GM21367 (cell line): Measurements from ENCODE around the gene EXOC6B.
A peak's percentile ranks its signal among the peaks of the same experiment; 100 is the strongest.

Source experiments
- ATAC-seq: cut with Tn5 transposase; IDR thresholded peaks from one replicate; pipeline ENCODE4 v1.9.1; 2021; ENCODE audit not compliant: unreplicated experiment

Gene EXOC6B

DNA sequence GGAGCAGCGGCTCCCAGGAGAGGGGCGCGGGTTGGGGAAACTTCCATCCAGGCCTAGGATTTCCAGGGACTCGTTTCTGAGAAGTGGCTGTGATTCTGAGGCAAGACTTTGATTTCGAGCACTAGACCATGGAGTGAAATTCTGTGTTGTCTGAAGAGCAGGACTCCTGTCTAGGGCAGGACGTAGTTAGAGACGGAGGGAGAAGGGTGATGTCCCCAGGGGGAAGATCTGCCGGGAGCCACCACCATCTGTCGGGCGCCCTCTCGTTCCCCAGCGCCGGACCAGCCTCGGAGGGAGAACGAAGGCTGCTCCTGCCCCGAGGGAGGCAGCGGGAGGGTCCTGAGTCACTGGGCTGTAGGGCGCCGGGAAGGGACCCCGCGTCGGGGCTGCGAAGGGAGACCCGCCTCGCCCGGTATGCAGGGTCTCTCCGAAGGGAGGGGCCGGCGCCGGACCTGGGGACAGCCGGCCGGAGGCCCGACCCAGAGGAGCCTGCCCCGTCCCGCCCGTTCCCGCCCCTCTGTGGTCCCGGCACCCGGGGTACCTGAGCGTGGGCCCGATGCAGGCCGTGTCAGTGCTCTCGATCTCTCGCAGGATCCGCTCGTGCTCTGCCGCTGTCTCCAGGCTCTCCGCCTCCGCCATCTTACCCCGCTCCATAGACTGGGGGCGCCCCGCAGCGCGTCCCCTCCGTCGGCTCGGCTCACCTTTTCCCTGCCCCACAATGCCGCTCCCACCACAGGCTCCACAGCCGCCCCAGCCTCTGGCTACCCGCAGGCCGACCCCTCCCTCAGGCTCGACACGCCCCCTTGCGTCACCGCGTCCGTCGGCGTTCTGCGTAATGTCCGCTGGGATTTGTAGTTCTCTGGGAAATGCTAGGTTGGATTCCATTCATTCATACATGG is at the start of gene EXOC6B:
Gene EXOC6B (minus strand): TSS at position 777 of the 899 bp plus-strand sequence.
- peak; percentile 94 for ATAC-seq

- ATAC-seq = no peak
Observed at GRCh38 chr2:72871880-72872279, 46.0 kb upstream of the EXOC6B start.

DNA sequence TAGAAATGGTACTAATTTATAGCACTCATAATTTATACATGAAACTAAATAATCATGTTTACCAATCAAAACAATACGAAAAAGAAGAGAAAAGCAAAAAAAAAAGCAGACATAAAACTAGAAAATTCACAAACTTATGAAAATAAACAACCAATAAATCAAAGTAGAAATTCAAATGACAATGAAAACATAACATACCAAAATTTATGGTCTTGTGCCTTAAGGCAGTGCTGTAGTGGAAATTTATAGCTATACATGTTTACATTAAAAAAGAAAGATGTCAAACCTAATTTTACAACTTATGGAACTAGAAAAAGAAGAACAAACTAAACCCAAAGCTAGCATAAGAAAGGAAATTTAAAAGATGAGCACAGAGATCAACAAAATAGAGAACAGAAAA is 45.2 kb upstream of the EXOC6B start:
- no peak for ATAC-seq

- no peak for ATAC-seq
Observed at GRCh38 chr2:72864500-72864899, 38.7 kb upstream of the EXOC6B start.

DNA sequence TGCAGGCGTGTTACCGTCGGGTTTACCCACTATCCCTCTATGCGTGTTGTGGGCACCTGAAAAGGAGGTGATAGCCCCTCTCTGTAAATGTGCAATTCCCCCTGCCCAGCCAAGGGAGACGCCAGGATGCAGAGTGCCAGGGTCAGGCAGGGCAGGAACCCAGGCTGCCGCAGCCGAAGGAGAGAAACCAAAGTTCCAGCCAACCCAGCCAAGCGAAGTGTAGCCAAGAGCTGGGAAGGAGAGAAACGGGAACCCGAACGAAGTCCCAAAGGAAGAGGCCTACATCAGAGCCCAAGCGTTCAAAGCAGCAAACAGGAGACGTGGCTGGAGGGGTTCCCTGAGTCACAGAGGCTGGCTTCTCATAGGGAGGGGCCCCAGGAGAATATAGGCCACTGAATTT is 37.2 kb upstream of the EXOC6B start:
- ATAC-seq = no peak

DNA sequence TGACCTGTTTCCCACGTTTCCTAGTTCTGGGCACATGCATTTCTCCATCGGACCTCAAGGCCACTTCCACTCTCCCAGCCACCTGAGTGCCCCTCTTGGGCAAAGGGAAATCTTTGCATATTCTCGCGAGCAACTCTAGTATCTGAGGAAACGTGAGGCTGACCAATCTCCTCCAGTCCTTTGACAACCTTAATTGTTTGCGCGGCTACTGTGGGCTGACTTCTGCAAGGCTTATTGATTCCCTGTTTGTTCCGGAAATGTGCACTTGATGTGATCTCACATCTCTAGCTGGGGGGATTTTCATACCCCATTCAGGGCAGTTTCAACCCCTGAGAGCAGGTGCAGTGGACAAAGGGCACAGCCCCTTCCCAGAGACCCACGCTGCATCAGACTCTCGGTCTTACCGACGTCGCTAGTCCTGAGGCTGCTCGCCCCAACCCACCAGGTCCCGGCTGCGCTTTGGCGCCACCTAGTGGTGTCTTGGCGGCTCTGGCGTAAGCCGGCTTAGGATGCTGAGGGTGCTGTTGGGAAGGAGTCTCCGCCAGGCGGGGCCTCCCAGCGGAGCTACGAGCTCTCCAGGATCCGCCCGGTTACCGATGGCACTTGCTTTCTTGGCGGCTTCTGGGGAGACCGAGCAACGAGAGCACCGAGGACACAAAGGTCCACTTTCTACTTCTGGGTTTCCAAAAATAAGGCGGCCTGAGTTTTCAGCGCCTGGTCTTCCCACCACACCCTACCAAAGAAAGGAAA is 36.6 kb upstream of the EXOC6B start:
- peak; percentile 91 for ATAC-seq

GRCh38 chr2:72859831-72860262 is 34.0 kb upstream of the EXOC6B start:
- ATAC-seq = peak; percentile 60

GRCh38 chr2:72851333-72851732 is 25.5 kb upstream of the EXOC6B start:
- ATAC-seq = no peak

GRCh38 chr2:72849138-72849462 is 23.3 kb upstream of the EXOC6B start:
- no peak for ATAC-seq

GRCh38 chr2:72848436-72849137 is 22.8 kb upstream of the EXOC6B start:
- ATAC-seq = no peak

- ATAC-seq = no peak
Observed at GRCh38 chr2:72847534-72848315, 21.9 kb upstream of the EXOC6B start.

DNA sequence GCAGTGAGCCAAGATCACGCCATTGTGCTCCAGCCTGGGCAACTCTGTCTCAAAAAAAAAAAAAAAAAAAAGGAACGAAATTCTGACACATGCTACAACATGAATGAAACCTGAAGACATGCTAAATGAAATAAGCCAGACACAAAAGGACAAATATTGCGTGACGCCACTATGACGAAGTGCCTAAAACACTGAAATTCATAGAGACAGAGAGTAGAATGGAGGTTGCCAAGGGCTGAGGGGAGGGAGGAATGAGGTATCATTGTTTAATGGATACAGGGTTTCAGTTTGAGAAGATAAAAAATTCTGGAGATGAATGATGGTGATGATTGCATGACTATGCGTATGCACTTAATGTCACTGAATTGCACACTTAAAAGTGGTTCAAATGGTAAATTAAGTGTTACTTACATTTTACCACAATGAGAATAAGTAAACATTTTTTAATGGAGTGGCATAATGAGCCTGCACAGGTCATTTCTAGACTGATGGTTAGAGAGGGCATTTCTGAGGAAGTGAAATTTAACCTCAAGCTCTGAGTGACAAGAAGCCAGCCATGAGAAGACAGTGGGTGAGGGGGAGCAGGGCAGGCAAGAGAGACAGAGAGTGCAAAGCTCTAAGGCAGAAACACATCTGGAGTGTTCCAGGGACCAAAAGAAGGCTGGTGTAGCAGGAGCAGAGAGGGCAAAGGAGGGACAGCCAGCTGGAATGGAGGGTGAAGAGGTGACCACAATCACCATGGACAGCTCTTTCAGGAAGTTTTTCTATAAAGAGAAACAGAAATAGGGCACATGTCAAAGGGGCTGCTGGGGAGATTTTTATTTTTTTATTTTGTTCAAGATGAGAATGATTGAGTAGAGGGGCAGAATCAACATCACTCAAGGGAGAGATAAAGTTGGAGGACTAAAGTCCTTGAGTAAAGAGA is 20.6 kb upstream of the EXOC6B start:
- ATAC-seq = peak; percentile 92

DNA sequence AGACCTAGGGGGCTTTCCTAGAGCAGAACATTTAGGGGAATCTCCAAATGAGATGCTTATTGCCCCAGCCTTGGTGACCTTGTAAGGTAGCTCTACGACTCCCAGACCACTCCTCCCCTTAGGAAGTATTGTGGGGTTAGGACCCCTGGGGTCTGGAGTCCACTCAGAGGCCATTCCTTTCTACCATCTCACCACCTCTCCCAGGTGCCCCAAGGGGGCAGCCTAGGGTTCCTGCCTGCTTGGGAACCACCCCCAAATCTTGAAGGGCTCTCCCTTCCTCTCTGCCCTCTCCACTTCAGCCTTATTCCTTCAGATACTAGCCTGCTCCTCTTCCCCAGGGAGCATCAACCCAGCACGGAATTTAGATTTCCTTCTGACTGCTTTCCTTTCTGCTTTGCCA is 17.5 kb upstream of the EXOC6B start:
- ATAC-seq = no peak

DNA sequence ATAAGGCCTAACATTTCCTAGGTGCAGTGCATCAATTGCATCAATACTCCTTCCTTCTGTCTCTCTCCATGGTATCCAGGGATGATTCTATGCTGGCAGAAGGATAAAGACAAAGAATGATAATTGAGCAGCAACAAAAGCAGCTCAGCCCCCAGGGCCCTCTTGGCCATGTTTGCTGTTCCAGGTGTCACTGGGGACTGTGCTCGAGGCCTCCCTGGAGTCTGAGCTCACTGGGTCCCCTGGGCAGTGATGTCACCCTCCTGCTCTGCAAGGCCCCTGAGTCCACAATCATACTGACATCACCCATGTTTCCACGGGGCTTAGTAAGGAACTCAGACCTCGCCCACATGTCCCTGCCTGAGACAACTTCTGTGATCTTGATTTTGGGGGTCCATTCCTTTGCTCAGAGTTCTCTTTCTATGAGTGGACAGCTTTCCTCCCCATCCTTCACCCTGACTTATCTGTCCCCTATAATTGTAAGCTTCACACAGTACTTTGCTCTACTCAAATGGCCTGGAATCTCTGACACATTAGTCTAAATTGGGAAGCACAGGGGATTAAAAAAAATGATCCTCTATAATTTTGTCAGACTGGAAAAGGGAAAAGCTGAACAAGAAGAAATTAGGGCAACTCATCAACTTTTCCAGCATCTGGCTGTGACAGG is 15.8 kb upstream of the EXOC6B start:
- no peak for ATAC-seq

DNA sequence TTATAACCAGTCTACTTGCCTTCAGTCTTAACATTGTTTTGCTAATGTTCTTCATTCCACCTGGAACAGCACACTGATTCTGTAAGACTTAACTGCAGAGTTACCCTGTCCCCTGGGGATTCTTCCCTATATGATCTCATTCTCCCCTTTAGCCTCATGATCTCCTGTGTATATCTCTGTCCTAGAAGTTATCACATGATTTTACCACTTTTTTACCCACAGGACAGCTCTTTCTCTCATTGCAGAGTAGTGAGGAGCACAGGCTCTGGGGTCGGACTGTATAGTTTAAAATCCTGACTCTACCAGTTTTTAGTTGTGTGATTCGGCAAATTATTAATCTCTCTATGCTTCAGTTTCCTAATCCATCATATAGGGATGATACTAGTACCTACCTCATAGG is 14.2 kb upstream of the EXOC6B start:
- ATAC-seq = no peak

- no peak for ATAC-seq
Observed at GRCh38 chr2:72837171-72837570, 11.3 kb upstream of the EXOC6B start.

GRCh38 chr2:72835403-72835802 is 9.6 kb upstream of the EXOC6B start:
- ATAC-seq = no peak

DNA sequence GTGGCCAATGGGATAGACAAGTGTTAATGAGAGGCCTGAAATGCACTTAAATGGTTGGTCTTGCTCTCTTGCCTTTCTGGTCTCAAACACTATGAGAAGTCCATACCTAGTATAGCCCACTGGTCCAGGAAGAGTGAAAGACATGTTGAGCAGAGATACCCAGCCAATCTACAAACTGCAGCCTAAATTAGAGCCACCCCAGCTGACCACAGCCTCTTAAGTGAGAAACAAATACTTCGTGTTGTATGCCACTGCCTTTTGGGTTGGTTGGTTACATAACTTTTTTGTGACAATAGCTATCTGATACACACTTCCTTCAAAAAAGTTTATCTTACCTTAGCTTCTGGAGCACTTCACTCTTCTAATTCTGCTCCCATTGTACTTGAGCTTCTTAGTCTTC is 8.8 kb upstream of the EXOC6B start:
- no peak for ATAC-seq

DNA sequence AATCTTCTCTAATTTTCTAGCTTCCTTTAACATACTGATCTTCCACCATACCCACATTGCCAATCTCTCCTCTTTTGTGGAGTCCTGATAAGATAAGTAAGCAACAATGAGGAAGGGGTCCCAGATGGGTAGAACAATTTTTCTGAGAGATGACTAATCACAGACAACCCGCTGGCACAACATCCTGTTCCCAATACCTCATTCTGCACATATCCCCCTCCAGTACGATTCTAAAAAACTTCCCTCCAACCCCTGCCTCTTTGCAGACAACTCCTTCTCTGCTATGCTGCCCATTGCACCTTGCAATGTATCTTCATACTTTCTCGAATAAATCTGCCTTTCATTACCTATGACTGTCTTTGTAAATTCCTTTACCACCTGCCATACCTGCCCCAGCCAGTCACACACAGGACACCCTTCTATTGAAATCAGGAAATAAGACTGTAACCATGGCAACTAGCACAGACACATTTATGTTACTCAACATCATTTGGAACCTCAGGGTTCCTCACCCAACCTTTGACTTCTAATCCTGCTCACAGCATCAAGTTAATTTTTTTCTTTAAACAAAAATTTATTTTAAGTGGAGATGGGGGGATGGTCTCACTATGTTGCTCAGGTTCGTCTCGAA is 7.4 kb upstream of the EXOC6B start:
- ATAC-seq = no peak
